Spleen (tissue), 11 donors: ENCODE measurements around the gene CAV1. TPM values are rescaled to one million over a fixed set of nuclear protein-coding genes. Genes with fewer than 3 reads are reported as not detected.

Experiments used
- DNase-seq: peaks from one replicate; pipeline ENCODE4 v3.0.0-alpha.2; 2020
- H3K27ac ChIP-seq, 8 donors: fragments of 200-600 bp; sonication (generic) in 7 of 8; 1 replicate in 4 of 8; 2 replicates in 4 of 8; pipeline versions ENCODE4 v1.5.0 to v1.8.0; 2016 to 2021; ENCODE audit warnings: inconsistent platforms in 4 of 8, mild to moderate bottlenecking in 4 of 8, moderate library complexity in 1 of 8
- H3K27me3 ChIP-seq, 7 donors: fragments of 200-600 bp; sonication (generic) in 6 of 7; replicated peaks in 1 of 7; 1 replicate in 4 of 7; 2 replicates in 3 of 7; pipeline versions ENCODE4 v1.5.0 to v1.8.0; 2016 to 2021; ENCODE audit warnings: inconsistent platforms in 3 of 7, mild to moderate bottlenecking in 1 of 7
- H3K36me3 ChIP-seq, 6 donors: fragments of 200-600 bp; sonication (generic) in 5 of 6; 1 replicate in 4 of 6; 2 replicates in 2 of 6; pipeline versions ENCODE4 v1.5.0 to v1.8.0; 2016 to 2021; ENCODE audit warnings: inconsistent platforms in 2 of 6
- H3K4me1 ChIP-seq, 6 donors: fragments of 200-600 bp; sonication (generic) in 5 of 6; 1 replicate in 3 of 6; 2 replicates in 3 of 6; pipeline versions ENCODE4 v1.5.0 to v1.8.0; 2016 to 2021; ENCODE audit warnings: inconsistent platforms in 3 of 6
- H3K4me3 ChIP-seq, 8 donors: fragments of 200-600 bp; sonication (generic) in 7 of 8; 1 replicate in 4 of 8; 2 replicates in 4 of 8; pipeline versions ENCODE4 v1.5.0 to v1.8.0; 2016 to 2021; ENCODE audit warnings: inconsistent platforms in 4 of 8, mild to moderate bottlenecking in 4 of 8, moderate library complexity in 2 of 8
- H3K9me3 ChIP-seq, 8 donors: fragments of 200-600 bp; sonication (generic) in 7 of 8; 1 replicate in 4 of 8; 2 replicates in 4 of 8; pipeline versions ENCODE4 v1.5.0 to v1.8.0; 2016 to 2021; ENCODE audit warnings: inconsistent platforms in 4 of 8
- CTCF ChIP-seq, 11 experiments: fragments of 200-600 bp in 7 of 11; fragments of 450-650 bp in 4 of 11; sonication (generic) in 4 of 11; IDR thresholded peaks in 8 of 11; conservative IDR thresholded peaks in 3 of 11; 1 replicate in 7 of 11; 2 replicates in 4 of 11; pipeline versions ENCODE4 v1.4.0 to v1.8.0; 2016 to 2021; ENCODE audit warnings: antibody characterized with exemption in 11 of 11, inconsistent platforms in 4 of 11, mild to moderate bottlenecking in 1 of 11
- POLR2A ChIP-seq, 3 donors: fragments of 450-650 bp; IDR thresholded peaks; one replicate each; pipeline ENCODE4 v1.5.1; 2017; ENCODE audit warnings: antibody characterized with exemption in 3 of 3, mild to moderate bottlenecking in 1 of 3
- POLR2AphosphoS5 ChIP-seq, 3 donors: sonication (generic); formaldehyde crosslinking; IDR thresholded peaks; one replicate each; pipeline ENCODE4 v1.5.1; 2017; ENCODE audit warnings: antibody characterized with exemption in 3 of 3
- WGBS, 5 donors: extraction: QIAGEN DNeasy Blood & Tissue Kit in 3 of 5; methylation state at CpG; one replicate each; pipeline versions ENCODE4 v1.1.5 to v1.1.7; 2013 to 2018; 5-methylcytosine and 5-hydroxymethylcytosine counted together
- intact Hi-C: fragments of 100-400 bp; cut with DNase I; formaldehyde crosslinking; loops from one replicate; pipeline ENCODE4 v1.15.0; 2023; ENCODE audit warnings: low total_unique reads
- polyA plus RNA-seq, 3 donors: library from polyadenylated mRNA; stranded (reverse); fragments of 200-250 nt; gene quantifications; one replicate each; pipeline ENCODE4 v1.2.1, GENCODE V29; 2013
- small RNA-seq, 4 donors: library from RNA; depleted of rRNA; stranded (forward); fragments of <200 nt; gene quantifications; one replicate each; pipeline ENCODE3, GENCODE V24; 2016
- total RNA-seq, 7 donors: library from RNA; depleted of rRNA in 3 of 7; stranded (reverse); fragments of >200 nt in 3 of 7; fragmentation: NEBNext Ultra II Directional in 4 of 7; extraction: Animal tissue kit (Norgen Biotek cat#: 25700) in 4 of 7; gene quantifications; one replicate each; pipeline versions ENCODE4 v1.1.0 to v1.2.1, GENCODE V29; 2016 to 2021
- donor health status: healthy with polysubstance abuse.
- donor health status: DM: no; HTN: no; CAD: no; lungs with moderate emphysema.
- donor health status: DM: no; HTN: no; CAD: no.
- donor health status: Bipolar disorder and iron deficiency.
- donor health status: healthy.
- donor health status: DM: no; HTN: no; CAD: no.
- donor health status: DM: yes; HTN: yes; CAD: no.

Gene CAV1
- total and polyA plus RNA-seq, 10 donors: 26.8 to 404 (median 183) TPM

- intact Hi-C loops: no loop called here
- TF ChIP-seq CTCF (IDR thresholded peaks at IDR 0.05 in 8 of 11, conservative IDR thresholded peaks at IDR 0.05 in 3 of 11): no peak
- TF ChIP-seq POLR2A (IDR thresholded peaks at IDR 0.05): no peak
- no peak for TF ChIP-seq POLR2AphosphoS5 (IDR thresholded peaks at IDR 0.05)
- no peaks in the 10 kb centered on the region for H3K9me3 ChIP-seq
- no peaks in the 10 kb centered on the region for H3K36me3 ChIP-seq
- WGBS, 5 donors: 75 to 91% (median 85%) methylated on average over 2 of the region's 2 CpGs
- no peak overlapping the region for H3K4me3 ChIP-seq
- H3K4me1 ChIP-seq: no peaks in the 10 kb centered on the region
- no peak for DNase-seq
- H3K27ac ChIP-seq: no peak overlapping the region
- peaks cover 0 to 14% (median 0%) of the 10 kb centered on the region in 7 donors for H3K27me3 ChIP-seq
These were observed 82.5 kb downstream of the CAV1 start for GRCh38 chr7:116607299-116607698.

- Histone ChIP-seq H3K4me1 (no peaks in the 10 kb centered on the region), H3K4me3 (no peak overlapping the region), H3K36me3 (no peaks in the 10 kb centered on the region), H3K9me3 (no peaks in the 10 kb centered on the region), H3K27ac (no peak overlapping the region), H3K27me3 (peaks cover 0 to 38% (median 4%) of the 10 kb centered on the region in 7 donors)
- DNase-seq: no peak
- 18 to 38% (median 26%) methylated on average over 2 of the region's 2 CpGs for WGBS, 5 donors
- no peak for TF ChIP-seq POLR2A (IDR thresholded peaks at IDR 0.05)
- TF ChIP-seq POLR2AphosphoS5 (IDR thresholded peaks at IDR 0.05): no peak
- no peak for TF ChIP-seq CTCF (IDR thresholded peaks at IDR 0.05 in 8 of 11, conservative IDR thresholded peaks at IDR 0.05 in 3 of 11)
- intact Hi-C loops: no loop called here
These were observed 85.4 kb downstream of the CAV1 start for GRCh38 chr7:116610210-116610609.

- Histone ChIP-seq H3K36me3 (no peaks in the 10 kb centered on the region), H3K27me3 (peaks cover 0 to 38% (median 4%) of the 10 kb centered on the region in 7 donors), H3K4me1 (no peaks in the 10 kb centered on the region), H3K9me3 (no peaks in the 10 kb centered on the region), H3K4me3 (no peak overlapping the region), H3K27ac (no peak overlapping the region)
- intact Hi-C loops: no loop called here
- WGBS, 5 donors: 88 to 100% (median 95%) methylated on average over 2 of the region's 2 CpGs
- no peak for TF ChIP-seq POLR2AphosphoS5 (IDR thresholded peaks at IDR 0.05)
- TF ChIP-seq CTCF (IDR thresholded peaks at IDR 0.05 in 8 of 11, conservative IDR thresholded peaks at IDR 0.05 in 3 of 11): no peak
- no peak for TF ChIP-seq POLR2A (IDR thresholded peaks at IDR 0.05)
- no peak for DNase-seq
These were observed 85.9 kb downstream of the CAV1 start for GRCh38 chr7:116610721-116611120.

Small RNAs within 50 kb of the gene (small RNA-seq; reads per million reads assigned to genes)
- 0 reads per million in 4 donors for gene AC006159.2

Other genes with a start within 250 kb of the CAV1 start
- gene CAV2, start 25.3 kb upstream of the CAV1 start, total RNA-seq: 100 to 1,000 TPM in 2 of 7 donors, 10 to 100 TPM in 5; 27.8 to 107 (median 76.1) TPM
- gene CAV2, start 25.3 kb upstream of the CAV1 start, polyA plus RNA-seq: 10 to 100 TPM; 15.5 to 51.6 (median 20.4) TPM
- gene MET, start 147.2 kb downstream of the CAV1 start, total RNA-seq: 10 to 100 TPM; 10.6 to 28.8 (median 22.3) TPM
- gene MET, start 147.2 kb downstream of the CAV1 start, polyA plus RNA-seq: 1 to 10 TPM in 1 of 3 donors, under 1 TPM in 2; 0.68 to 1.9 (median 0.96) TPM